Esophagus mucosa (tissue), 1 donor: Measurements from ENCODE around the gene ZNFX1. TPM values are rescaled to one million over a fixed set of nuclear protein-coding genes. Genes with fewer than 3 reads are reported as not detected.

ENCODE experiments used
- ATAC-seq: fragments of 200-7000 bp; cut with Tn5 transposase; one replicate; pipeline ENCODE4 v1.9.1; 2020
- total RNA-seq: library from RNA; stranded (reverse); gene quantifications from one replicate; pipeline ENCODE4 v1.2.4, GENCODE V29; 2023
- donor health status: DM: yes; HTN: yes; CAD: no.

Gene ZNFX1
- total RNA-seq, 1 donor from 2014 or later, result 10.7 TPM

DNA sequence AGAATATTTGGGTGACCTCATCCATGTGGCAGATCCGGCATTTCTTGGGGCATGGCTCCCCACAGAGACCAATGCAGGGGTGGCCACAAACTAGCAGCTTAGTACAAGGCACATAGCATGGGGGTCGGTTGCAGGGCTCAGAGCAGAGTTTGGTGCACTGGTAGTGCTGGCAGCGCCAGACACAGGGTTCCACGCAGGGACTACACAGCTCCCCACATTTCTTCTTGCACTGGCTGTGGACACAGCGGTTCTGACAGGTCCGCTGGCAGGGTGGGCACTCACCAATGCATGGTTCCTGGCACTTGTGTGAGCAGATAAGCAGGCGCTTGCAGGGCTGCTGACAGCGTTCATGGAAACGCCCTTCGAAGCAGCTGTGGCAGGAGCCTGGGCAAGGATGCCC, 29.6 kb downstream of the ZNFX1 start:
- no peak for ATAC-seq

DNA sequence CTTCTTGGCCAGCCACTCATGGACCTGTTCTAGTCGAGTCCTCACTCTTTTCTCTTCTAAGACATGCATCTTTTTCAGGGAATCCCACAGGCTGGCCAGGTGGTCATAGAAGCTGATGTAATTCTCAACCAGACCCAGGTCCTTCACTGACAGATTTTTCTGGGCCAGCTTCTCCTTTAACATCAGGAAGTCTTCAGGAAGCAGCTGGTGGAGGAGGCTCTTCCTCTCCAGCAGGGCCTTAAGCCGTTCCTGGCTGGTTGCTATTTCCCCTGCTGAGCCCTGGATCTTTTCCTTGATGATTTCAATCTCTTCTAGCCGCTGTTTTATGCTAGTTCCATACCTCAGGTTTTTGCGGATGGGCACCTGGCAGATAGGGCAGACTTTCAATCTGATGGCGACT, 30.1 kb downstream of the ZNFX1 start:
- ATAC-seq, result no peak

DNA sequence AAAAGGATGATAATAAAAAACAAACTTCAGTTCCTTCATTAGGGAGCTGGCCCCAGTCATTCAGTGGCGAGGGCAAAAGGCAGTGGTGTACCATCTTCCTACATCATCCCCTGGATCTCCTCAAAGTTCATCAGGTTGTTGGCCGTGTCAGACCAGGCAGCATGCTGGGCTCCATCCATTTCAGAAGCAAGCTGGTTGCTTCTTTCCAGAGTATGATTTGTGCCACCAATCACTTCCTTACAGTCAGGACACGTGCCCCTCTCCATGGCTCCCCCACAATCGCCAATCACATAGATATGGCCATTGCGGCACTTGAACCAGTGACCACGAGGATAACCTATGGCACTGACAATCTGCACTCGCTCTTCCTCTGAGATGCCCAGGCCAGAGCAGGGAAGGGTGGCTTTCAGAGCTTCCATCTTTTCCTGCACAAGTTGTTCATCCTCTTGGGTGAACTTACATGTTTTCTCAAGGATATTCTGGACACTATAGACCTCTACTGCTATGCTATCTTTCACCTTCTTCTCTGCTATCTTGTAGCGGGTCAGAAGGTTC, 30.6 kb downstream of the ZNFX1 start:
- ATAC-seq, result no peak

DNA sequence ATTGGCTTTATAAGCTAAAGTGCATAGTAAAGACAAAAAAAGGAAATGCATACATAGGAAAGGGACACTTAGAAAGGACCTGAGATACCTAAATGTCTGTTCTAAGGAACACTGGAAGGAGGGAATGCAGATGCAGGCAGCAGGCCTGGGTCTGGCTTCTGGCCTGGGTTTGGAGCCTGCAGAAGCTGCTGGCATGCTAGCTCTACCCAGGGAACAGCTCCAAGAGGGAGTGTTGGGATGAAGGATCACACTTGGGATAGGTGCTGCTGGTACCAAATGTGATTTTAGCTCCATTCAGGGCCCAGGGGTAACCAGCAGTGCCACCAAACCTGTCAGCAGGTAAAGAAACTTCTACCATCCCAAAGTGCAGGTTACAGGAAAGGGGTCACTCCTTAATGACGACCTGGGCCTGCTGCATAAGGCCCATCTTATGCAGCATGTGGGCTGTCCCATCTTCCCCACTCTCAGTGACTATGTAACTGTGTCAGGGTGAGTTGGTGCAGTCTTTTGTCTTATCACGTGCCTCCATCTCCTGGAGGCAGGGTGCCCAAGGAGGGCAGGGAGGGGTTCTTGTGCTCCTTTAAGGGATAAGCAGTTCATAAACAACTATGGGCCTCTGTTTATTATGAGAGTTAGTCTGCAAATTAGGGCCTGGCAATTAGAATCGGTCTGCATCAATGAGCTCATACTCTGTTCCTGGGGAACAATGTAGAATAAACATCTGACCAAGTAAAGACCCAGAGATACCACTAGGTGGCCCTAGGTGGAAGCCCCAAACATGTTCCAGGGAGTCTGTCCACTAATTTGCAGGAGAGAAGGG, 31.7 kb downstream of the ZNFX1 start:
- ATAC-seq, result peak; percentile 67

GRCh38 chr20:49237531-49237930, 40.3 kb downstream of the ZNFX1 start:
- ATAC-seq, result no peak

DNA sequence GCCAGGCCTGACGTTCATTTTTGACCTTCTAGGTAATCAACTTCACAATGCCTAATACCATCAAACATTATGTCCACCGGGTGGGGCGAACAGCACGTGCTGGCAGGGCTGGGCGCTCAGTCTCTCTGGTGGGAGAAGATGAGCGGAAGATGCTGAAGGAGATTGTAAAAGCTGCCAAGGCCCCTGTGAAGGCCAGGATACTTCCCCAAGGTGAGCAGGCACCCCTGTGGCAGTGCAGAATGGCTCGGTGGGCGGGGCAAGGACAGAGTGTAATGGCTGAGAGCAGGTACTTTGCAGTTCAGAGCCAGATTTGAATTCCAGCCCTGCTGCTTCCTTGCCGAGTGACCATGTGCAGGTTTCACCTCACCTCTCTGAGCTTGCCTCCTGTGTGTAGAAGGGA, 41.6 kb downstream of the ZNFX1 start:
- ATAC-seq, result no peak

DNA sequence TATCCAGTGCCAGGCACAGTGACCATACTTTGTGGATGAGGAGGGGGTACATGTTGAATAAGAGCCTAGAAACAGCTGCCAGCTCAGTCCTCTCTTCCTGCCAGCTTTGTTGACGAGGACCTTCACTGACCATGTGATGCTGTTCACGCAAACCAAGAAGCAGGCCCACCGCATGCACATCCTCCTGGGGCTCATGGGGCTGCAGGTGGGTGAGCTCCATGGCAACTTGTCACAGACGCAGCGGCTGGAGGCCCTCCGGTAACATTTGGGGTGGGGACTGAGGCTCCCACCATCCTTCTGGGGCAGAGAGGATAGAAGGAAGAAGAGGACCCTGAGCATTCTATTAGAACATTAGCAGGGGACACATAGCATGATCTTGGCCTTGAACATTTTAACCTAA, 43.0 kb downstream of the ZNFX1 start:
- ATAC-seq, result no peak

DNA sequence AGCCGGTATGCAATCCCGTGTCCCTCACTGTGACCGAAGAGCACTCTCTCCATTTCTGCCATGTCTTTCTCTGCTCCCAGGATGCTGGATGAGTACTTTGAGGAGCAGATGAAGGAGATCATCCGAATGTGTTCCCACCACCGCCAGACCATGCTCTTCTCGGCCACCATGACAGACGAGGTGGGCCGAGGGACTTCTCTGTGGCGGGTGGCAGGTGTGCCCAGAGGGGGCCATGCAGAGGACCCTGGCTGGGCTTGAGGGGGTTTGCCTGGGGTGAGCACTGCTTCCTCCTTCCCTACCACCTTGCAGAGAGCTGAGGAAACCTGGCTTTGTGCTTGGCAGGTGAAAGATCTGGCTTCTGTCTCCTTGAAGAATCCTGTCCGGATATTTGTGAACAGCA, 44.6 kb downstream of the ZNFX1 start:
- no peak for ATAC-seq

GRCh38 chr20:49231471-49231870, 46.4 kb downstream of the ZNFX1 start:
- no peak for ATAC-seq

- peak; percentile 35 for ATAC-seq
Measured at GRCh38 chr20:49230561-49231133, 47.2 kb downstream of the ZNFX1 start.

GRCh38 chr20:49230021-49230420, 47.8 kb downstream of the ZNFX1 start:
- ATAC-seq, result no peak

DNA sequence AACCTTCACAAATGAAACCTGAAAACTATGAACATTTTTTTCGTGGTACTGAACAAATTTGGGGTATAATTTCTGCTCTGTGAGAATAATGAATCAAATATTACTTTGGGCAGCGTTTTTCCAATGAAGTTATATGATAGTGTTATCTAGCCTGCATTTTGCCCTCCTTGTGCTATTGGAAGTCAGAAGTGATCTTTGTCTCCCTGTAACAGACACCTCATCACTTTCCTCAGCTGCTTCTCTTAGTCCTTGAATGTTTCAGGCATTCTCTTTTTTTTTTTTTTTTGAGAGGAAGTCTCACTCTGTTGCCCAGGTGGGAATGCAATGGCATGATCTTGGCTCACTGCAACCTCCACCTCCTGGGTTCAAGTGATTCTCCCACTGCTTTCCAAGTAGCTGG, 48.5 kb downstream of the ZNFX1 start:
- no peak for ATAC-seq

- ATAC-seq, result no peak
Measured at GRCh38 chr20:49228676-49229075, 49.2 kb downstream of the ZNFX1 start.

DNA sequence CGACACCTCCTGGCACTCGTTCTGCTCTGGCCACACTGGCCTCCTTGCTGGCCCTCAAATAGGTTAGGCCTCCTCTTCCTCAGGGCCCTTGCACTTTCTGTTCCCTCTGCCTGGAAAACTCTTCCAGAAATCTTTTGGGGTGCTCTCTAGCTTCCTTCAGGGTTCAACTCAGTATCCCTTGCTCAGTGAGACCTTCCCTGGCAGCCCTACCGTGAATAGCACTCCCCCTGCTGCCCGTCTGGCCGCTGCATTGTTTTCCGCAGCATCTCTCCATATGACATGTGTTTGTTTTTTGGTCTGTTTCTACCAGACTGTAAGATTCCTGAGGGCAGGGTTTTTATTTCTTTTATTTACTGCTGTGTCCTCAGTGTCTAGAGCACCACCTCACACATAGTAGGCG, 52.0 kb downstream of the ZNFX1 start:
- no peak for ATAC-seq

DNA sequence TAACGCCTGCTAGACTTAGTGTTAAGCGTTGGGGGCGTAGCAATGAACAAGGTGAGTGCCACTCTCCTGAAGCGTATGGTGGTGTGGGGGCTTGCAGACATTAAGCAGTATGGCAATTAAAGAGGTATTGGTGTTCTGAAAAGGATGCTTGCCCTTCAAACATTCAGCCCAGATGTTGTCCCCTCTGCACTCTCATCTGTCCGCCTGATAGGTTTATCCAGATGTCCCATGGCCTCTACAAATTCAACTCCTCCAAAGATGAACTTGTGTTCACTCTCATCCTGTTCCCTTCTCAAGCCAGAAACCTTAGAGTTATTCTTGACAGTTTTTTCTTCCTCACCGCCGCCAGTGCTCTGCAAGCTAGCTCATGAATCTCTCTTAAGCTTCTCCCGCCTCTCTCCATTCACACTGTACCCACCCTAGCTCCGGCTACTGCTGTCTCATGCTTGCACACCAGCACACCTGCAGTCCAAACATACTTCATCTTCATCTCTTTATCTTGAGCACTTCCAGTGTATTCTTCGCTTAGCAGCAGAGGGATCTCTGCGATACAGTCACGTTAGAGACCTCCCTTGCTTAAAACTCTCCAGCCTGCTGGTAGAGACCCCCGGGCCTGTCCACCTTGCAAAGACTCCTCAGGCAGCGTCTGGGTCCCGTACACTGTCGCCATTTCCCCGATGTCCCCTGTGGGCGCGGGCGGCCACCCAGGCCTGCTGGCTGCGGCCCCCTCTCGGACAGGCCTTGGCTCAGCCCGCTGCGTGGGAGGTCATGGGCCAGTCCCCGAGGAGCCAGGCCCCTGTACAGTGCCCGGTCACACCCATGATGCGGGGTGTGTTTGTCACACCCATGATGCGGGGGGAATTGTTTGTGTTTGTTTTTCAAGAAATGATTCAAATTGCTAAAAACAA, 57.7 kb downstream of the ZNFX1 start:
- ATAC-seq, result no peak

DNA sequence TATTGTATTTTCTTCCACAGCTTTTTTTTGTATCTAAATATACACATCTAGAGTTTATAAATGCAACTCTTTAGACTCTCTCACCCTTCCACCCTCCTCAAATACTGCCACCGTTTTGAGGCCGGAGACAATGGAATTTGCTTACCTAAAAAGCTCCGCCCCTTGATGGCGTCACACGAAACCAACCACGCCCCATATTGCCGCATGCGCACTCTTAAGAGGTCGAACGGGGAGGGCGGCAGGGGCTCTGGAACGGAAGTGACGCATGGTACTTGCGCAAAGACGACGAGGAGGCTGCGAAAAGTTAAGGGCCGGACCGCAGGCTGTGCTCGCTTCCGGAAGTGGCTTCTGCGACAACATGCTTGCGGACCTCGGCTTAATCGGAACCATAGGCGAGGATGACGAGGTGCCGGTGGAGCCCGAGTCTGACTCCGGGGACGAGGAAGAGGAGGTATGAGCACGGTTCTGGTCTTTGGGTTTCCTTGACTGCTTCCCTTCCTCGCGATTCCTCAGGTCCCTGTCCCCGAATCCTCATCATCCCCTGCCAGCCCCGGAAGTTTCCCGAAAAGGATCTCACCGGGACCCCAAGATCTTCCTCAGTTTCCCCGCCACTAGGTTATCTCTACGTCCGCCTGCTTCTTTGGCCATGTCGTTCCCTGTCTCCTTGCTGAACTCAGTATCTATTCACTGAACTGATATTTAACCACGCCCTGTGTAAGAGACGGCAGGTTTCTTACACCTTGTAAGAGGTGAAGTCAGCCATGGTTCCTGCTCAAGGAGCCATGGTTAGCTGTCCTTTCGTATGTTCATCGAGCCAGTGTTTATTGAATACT, 58.5 kb downstream of the ZNFX1 start, which contains the start of gene DDX27:
DDX27 (plus strand) TSS at position 326 of the 833 bp plus-strand sequence; CDS start at position 359, 33 bp downstream.
- ATAC-seq, result peak; percentile 96

DNA sequence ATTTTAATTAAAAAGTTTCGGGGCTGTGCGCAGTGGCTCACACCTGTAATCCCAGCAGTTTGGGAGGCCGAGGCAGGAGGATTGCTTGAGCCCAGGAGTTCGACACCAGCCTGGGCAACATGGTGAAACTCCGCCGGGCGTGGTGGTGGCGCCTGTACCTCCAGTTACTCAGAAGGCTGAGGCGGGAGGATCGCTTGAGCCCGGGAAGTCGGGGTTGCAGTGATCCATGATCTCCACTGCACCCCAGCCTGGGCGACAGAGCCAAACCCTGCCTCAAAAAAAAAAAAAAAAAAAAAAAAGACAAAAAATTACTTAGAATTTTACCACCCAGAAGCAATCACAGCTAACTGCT, 59.1 kb downstream of the ZNFX1 start:
- peak; percentile 20 for ATAC-seq

DNA sequence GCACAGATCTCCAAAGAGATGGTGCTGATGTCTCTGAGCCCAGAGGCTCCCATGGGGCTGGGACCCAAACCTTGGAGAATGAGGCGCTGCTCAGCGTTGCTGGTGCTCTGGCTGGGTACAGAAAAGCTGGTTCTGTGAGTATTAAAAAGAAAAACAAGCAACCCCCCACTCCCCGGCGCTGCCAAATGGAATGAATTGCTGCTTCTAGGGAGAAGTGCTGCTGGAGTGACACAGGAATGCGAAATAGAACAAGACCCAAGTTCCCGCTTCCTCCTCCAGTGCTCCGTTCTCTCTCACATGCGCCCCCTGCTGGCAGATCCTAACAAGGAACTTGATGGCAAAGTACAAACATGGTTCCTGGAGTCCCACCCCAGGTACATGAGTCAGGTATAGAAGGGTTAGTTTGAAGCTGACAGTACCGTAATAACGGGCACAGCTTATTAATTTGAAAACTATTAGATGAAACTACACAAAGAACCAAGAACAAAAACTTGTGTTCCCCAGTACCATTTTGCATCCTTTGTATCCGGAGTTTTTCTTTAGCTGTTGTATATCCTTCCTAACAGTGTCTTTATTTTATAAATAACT, 60.8 kb downstream of the ZNFX1 start:
- ATAC-seq, result peak; percentile 74

- ATAC-seq, result no peak
Measured at GRCh38 chr20:49215232-49215631, 62.6 kb downstream of the ZNFX1 start.

- no peak for ATAC-seq
Measured at GRCh38 chr20:49214571-49214970, 63.3 kb downstream of the ZNFX1 start.

- ATAC-seq, result no peak
Measured at GRCh38 chr20:49210757-49211110, 67.1 kb downstream of the ZNFX1 start.
